ENCODE results near the gene KIRREL3.

The KIRREL3 gene

GRCh38 chr11:126823274-126823673 is 177.3 kb downstream of the KIRREL3 start:
- no peak for DNase-seq (ENCODE audit: low read depth)

DNA sequence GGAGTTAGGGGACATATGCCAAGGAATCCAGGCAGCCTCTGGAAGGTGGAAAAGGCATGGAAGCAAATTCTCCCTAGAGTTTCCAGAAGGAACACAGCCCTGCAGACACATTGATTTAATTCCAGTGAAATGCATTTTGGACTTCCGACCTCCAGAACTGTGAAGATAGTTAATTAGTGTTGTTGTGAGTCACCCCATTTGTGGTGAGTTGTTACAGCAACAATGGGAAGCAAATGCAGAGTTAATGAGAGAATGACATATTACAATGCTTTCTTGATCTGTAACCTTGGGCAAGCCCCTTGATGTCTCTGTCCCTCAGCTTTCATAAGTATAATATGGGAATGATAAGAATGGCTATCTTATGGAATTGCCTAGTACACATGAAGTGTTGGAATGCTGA is 178.7 kb downstream of the KIRREL3 start:
- no peak for DNase-seq (ENCODE audit: low read depth)
- no peak for TF ChIP-seq CTCF (IDR thresholded peaks at IDR 0.05; ENCODE audit: control insufficient read depth, insufficient read depth, low read depth, low read length, missing control alignments)
- no peak overlapping the region for H3K4me3 ChIP-seq (ENCODE audit: control insufficient read depth, low read depth, low read length)

More at GRCh38 chr11:126823274-126823673, 177.3 kb downstream of the KIRREL3 start:
- no peak for TF ChIP-seq CTCF (IDR thresholded peaks at IDR 0.05; ENCODE audit: control insufficient read depth, insufficient read depth, low read depth, low read length, missing control alignments)
- H3K4me3 ChIP-seq (ENCODE audit: control insufficient read depth, low read depth, low read length): no peak overlapping the region

DNA sequence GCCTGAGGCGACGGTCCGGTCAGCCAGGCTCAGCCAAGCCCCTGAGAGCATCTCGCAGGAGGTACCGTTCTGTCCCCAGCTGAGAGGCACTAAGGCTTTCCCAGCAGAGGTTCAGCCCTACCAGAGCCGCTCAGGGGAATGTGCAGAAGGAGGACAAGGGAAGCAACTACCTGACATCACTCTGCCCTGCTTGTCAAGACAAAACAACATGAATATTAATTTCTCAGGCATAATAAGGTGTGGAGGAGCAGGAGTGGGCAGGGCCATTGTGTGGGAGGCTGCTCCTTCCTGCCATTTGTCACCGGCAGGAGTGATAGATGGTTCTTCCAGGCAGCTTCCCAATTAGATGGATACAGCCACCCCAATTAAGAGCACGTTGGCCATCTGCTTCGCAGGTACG is 181.4 kb downstream of the KIRREL3 start:
- TF ChIP-seq CTCF (IDR thresholded peaks at IDR 0.05; ENCODE audit: control insufficient read depth, insufficient read depth, low read depth, low read length, missing control alignments): no peak
- no peak for DNase-seq (ENCODE audit: low read depth)

DNA sequence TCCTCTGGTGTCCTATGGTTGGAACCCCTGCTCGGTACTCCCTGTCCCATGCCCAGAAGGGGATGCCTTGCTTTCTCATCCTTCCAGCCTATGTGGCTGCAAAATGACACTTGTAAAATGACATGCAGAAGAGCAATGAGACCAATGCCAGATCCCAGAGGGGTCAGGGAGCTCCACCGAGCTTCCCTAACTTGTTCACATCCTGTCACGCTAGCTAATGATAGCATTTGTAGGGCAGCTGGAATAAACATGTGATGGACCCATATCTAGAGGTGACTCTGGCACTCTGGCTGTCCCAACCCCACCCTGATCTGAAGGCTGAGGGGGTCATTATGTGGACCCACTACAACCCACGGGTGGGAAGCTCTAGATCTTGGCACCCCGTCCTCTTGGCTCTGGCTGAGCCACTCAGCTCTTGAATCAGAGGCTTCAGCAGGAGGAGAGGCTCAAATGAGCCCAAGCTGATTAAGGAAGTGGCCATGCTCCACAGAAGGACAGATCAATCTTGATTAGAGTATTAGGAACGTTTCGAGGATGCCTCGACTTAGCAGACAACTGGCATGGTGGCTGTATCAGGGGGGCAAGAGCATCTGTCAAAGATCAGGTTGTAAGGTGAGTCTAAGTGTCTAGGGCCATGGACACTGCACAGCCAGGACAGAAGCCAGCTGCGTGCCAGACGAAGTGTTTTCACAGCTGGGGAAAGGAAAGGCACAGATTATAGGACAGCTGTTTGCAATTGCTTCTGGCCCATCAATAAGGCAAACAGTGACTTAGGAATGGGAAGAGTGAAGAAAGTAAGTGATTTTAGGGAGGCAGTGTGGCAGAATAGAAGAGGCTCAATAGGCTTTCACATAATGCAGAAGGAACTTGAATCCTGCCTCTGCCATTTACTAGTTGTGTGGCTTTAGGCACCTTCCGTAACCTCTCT is 182.8 kb downstream of the KIRREL3 start:
- TF ChIP-seq CTCF (IDR thresholded peaks at IDR 0.05; ENCODE audit: control insufficient read depth, insufficient read depth, low read depth, low read length, missing control alignments): no peak
- DNase-seq (ENCODE audit: low read depth): no peak
- H3K4me3 ChIP-seq (ENCODE audit: control insufficient read depth, low read depth, low read length): no peak overlapping the region

More for the DNA sequence above, 181.4 kb downstream of the KIRREL3 start:
- no peak overlapping the region for H3K4me3 ChIP-seq (ENCODE audit: control insufficient read depth, low read depth, low read length)

DNA sequence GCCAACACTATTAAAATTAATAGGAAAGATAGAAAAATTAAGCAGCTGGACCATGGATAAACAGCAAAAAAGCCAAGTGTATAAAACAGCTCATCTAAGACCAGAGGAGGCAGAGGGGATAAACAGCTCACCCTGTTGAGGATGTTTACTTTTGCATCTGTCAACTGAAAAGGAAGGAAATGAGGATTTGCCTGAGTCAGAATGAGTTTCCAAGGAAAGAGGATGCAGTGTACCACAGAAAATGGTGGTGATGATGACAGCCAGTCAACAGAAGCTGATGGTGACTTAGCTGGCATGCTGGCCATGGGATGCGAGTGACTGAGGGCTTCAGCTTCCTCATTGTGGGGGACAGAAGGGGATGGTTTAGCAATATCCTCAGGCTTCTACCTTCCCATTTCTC is 183.5 kb downstream of the KIRREL3 start:
- no peak for DNase-seq (ENCODE audit: low read depth)
- no peak overlapping the region for H3K4me3 ChIP-seq (ENCODE audit: control insufficient read depth, low read depth, low read length)
- no peak for TF ChIP-seq CTCF (IDR thresholded peaks at IDR 0.05; ENCODE audit: control insufficient read depth, insufficient read depth, low read depth, low read length, missing control alignments)

GRCh38 chr11:126816645-126817044 is 183.9 kb downstream of the KIRREL3 start:
- no peak for TF ChIP-seq CTCF (IDR thresholded peaks at IDR 0.05; ENCODE audit: control insufficient read depth, insufficient read depth, low read depth, low read length, missing control alignments)
- DNase-seq (ENCODE audit: low read depth): no peak
- H3K4me3 ChIP-seq (ENCODE audit: control insufficient read depth, low read depth, low read length): no peak overlapping the region
